GM12892 (cell line): Measurements from ENCODE around the gene PLCZ1.

Experiments used
- POLR2A ChIP-seq: IDR thresholded peaks from 2 replicates; pipeline ENCODE4 v1.6.1; 2011; ENCODE audit warnings: low read depth, low read length, control low read depth
- POLR2AphosphoS5 ChIP-seq: IDR thresholded peaks from 2 replicates; pipeline ENCODE4 v1.6.1; 2011; ENCODE audit warnings: low read depth, low read length, control low read depth

GRCh38 chr12:18700271-18700670, 37.5 kb downstream of the PLCZ1 start:
- TF ChIP-seq POLR2AphosphoS5 = no peak
- TF ChIP-seq POLR2A = no peak
